GM12892 (cell line): ENCODE results near the gene CEMIP.
"Not testable (repeated sequence)": the region's sequence is repeated elsewhere in the genome, so short reads cannot be mapped to it uniquely, and the experiment has no call there.

ENCODE experiments used
- POLR2A ChIP-seq: IDR thresholded peaks from 2 replicates; pipeline ENCODE4 v1.6.1; 2011; ENCODE audit warnings: low read depth, low read length, control low read depth
- POLR2AphosphoS5 ChIP-seq: IDR thresholded peaks from 2 replicates; pipeline ENCODE4 v1.6.1; 2011; ENCODE audit warnings: low read depth, low read length, control low read depth
- TAF1 ChIP-seq: IDR thresholded peaks from 2 replicates; pipeline ENCODE4 v1.6.1; 2011; ENCODE audit warnings: low read depth, mild to moderate bottlenecking, control low read depth, low read length, borderline replicate concordance

DNA sequence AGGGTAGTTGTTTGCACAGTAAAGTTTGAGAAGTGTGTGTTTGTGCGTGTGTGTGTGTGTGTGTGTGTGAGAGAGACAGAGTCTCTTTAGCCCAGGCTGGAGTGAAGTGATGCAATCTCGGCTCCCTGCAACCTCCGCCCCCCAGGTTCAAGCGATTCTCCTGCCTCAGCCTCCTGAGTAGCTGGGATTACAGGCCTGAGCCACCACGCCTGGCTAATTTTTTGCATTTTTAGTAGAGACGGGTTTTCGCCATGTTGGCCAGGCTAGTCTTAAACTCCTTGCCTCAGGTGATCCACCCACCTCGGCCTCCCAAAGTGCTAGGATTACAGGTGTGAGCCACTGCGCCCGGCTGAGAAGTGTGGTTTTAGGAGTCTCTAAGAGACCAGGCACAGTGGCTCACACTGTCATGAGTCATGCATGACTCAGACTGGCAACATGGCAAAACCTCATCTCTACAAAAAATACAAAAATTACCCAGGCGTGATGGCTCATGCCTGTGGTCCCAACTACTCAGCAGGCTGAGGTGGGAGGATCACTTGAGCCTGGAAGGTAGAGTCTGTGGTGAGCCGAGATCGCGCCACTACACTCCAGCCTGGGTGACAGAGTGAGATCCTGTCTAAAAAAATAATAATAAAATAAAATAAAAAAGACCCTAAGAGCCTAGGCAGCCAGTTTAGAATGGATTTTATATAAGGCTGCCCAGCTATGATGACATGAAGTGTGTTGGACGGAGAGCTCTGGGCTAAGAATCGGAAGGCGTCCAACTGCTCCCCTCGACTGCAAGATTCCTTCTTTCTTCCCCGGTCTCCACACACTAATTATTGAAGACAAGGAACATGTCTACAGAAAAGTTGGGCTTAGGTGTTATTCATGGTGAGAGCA, 176.6 kb downstream of the CEMIP start:
- TF ChIP-seq TAF1, POLR2A, POLR2AphosphoS5: not testable (repeated sequence)
